ENCODE measurements around the gene DCXR. TPM values are rescaled to one million over a fixed set of nuclear protein-coding genes. Genes with fewer than 3 reads are reported as not detected.

The DCXR gene
- 31.5 TPM for polyA plus RNA-seq (ENCODE audit: insufficient read length)

- DNase-seq, result peak; percentile 94
Measured at GRCh38 chr17:82037092-82037888, at the start of gene DCXR. Gene DCXR (minus strand): TSS chr17:82037697. CDS start chr17:82037682, 15 bp downstream.

GRCh38 chr17:82085931-82086764, 48.7 kb upstream of the DCXR start:
- no peak for DNase-seq

- DNase-seq, result no peak
Measured at GRCh38 chr17:82085031-82085861, 47.7 kb upstream of the DCXR start.

GRCh38 chr17:82084373-82085030, 47.0 kb upstream of the DCXR start:
- DNase-seq, result no peak

- no peak for DNase-seq
Measured at GRCh38 chr17:82083533-82084359, 46.2 kb upstream of the DCXR start.

GRCh38 chr17:82083009-82083408, 45.5 kb upstream of the DCXR start:
- no peak for DNase-seq

GRCh38 chr17:82082456-82082855, 45.0 kb upstream of the DCXR start:
- DNase-seq, result no peak

GRCh38 chr17:82081966-82082365, 44.5 kb upstream of the DCXR start:
- no peak for DNase-seq

GRCh38 chr17:82081546-82081945, 44.0 kb upstream of the DCXR start:
- DNase-seq, result no peak

- no peak for DNase-seq
Measured at GRCh38 chr17:82080789-82081464, 43.4 kb upstream of the DCXR start.

- no peak for DNase-seq
Measured at GRCh38 chr17:82080048-82080788, 42.7 kb upstream of the DCXR start.

GRCh38 chr17:82079001-82079677, 41.6 kb upstream of the DCXR start:
- no peak for DNase-seq

- no peak for DNase-seq
Measured at GRCh38 chr17:82078433-82078832, 40.9 kb upstream of the DCXR start.

- DNase-seq, result peak; percentile 62
Measured at GRCh38 chr17:82077617-82078358, 40.3 kb upstream of the DCXR start.

GRCh38 chr17:82076785-82077591, 39.5 kb upstream of the DCXR start:
- no peak for DNase-seq

GRCh38 chr17:82076018-82076784, 38.7 kb upstream of the DCXR start:
- no peak for DNase-seq

GRCh38 chr17:82073446-82073845, 35.9 kb upstream of the DCXR start:
- no peak for DNase-seq

Measured in hindlimb muscle (tissue), 1 donor.